Measurements from ENCODE around the gene FER.

Gene FER

DNA sequence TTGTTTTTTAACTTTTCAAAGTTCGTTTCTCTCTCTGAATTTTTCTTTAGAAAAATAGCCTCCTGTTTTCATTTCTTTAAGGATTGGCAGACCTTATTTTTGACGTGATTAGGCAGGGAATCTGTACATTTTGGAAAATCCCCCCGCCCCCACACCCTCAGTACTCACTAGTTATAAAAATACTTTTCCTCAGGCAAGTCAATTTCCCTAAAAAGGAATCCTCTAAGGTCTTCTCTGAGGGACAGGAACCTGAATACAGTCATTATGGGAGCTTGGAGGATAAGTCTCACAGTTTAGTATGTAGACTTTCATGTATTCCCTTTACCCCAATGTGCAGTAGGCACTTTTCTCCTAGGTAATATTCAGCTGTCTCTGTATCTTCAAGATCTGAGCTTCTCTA, 3.9 kb upstream of the FER start:
- no peak for DNase-seq (ENCODE audit: low read depth)
- TF ChIP-seq, protein P1, sequence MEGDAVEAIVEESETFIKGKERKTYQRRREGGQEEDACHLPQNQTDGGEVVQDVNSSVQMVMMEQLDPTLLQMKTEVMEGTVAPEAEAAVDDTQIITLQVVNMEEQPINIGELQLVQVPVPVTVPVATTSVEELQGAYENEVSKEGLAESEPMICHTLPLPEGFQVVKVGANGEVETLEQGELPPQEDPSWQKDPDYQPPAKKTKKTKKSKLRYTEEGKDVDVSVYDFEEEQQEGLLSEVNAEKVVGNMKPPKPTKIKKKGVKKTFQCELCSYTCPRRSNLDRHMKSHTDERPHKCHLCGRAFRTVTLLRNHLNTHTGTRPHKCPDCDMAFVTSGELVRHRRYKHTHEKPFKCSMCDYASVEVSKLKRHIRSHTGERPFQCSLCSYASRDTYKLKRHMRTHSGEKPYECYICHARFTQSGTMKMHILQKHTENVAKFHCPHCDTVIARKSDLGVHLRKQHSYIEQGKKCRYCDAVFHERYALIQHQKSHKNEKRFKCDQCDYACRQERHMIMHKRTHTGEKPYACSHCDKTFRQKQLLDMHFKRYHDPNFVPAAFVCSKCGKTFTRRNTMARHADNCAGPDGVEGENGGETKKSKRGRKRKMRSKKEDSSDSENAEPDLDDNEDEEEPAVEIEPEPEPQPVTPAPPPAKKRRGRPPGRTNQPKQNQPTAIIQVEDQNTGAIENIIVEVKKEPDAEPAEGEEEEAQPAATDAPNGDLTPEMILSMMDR (IDR thresholded peaks at IDR 0.05; ENCODE audit: low read length, missing control alignments): no peak
- H3K4me3 ChIP-seq (replicated peaks; ENCODE audit: low read depth, low read length): no peak overlapping the region

DNA sequence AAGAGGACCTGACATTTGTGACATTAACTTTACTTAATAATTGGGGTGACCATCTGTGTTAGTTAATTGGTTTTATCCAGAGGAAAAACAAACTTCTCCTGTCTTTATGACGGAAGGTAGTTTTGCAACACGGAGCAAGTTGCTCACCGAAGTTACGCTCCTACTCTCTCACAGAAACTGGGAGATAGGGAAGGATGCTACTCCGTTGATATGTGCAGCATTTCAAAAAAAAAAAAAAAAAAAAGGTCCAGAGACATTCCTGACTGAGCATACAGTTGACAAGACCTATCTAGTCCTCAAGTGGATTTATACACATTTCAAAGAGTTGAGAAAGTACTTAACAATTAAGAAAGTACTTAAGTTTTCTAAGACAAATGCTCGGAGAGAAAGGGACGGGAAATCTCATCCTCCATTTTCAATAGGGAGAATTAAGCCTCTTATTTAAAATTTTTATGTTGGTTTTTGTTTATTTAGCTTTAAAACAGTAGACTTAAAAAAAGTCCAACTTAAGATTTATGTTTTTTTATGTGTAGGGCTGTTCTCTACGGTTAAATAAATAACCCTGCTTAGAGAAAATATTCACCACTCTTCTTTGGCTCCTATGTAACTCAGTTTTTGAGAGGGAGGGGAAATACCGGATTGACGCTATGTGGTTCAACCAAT, 455 bp upstream of the FER start:
- DNase-seq (ENCODE audit: low read depth): no peak
- TF ChIP-seq, protein P1 (IDR thresholded peaks at IDR 0.05; ENCODE audit: low read length, missing control alignments): no peak
- H3K4me3 ChIP-seq (replicated peaks; ENCODE audit: low read depth, low read length): peak overlapping the region; percentile 68

DNA sequence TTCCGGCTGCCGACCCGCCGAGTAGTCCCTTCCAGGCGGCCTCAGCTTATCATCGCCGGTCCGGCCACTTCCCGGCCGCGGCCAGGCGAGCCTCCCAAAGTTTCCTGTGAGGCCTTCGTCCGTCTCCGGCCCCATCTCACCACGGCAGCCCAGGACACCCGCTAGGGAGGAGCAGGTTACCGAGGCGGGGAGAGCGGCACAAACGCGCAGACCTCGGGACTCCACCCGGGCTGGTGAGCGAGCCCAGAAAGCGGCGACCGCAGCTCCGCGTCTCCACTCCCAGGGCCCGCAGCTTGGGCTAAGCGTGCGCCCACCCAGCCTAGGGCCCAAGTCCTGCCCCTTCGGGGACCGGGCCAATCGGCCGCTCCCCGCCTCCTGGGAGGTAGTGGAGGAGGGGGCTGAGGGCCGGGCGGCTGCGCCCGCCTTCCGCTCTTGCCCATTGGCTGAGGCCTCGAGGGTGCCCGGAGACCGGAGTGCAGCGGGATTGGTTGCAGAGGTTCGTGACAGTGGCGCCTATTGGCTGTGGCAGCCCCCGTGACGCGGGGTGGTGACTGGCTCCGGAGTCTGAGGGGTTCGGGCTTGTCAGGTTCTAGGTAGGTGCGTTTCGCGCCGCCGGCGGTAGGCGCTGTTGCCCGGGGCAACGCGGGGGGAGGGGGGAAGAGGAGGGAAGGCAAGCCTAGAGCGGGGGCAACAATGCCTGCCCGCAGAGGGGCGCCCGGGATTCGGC, 867 bp downstream of the FER start:
- TF ChIP-seq, protein P1 (IDR thresholded peaks at IDR 0.05; ENCODE audit: low read length, missing control alignments): no peak
- DNase-seq (ENCODE audit: low read depth): peak; percentile 99

DNA sequence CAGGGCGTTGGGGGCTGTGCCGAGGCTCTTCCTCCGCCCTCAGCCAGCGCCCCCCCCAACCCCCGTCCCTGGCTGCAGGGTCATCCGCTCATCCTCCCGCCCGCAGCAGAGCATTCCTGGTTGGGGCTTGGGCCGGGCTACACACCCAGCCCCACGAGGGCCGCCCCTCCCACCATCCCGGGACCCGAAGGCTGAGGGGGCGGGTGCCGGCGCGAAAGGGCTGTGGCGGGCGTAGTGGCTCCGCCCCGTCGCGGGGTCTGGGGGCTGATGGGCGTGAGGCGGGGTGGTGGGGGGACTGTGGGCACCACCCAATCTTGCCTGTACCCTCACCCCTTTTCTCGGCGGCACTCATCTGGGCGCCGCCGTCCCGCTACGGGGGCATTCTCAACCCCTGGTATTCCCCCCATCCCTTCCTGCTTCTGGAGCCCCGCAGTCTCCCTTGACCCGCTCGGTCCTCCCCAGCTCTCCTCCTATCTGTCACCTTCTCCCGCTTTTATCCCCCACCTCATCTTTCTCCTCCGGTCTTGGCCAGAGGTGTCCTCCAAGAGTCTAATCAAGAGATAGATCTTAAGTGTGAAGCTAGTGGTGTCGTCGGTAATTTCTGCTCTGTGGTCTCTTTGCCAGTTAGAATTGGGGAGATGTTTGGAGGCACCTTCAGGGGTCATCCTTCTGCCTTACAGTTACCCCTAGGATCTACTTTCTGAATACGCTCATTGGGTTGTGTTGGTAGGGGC, 1.6 kb downstream of the FER start:
- TF ChIP-seq, protein P1 (IDR thresholded peaks at IDR 0.05; ENCODE audit: low read length, missing control alignments): no peak
- no peak for DNase-seq (ENCODE audit: low read depth)
- peak overlapping the region; percentile 68 for H3K4me3 ChIP-seq (replicated peaks; ENCODE audit: low read depth, low read length)

More for the DNA sequence above, 867 bp downstream of the FER start:
- H3K4me3 ChIP-seq (replicated peaks; ENCODE audit: low read depth, low read length): peak overlapping the region; percentile 68

DNA sequence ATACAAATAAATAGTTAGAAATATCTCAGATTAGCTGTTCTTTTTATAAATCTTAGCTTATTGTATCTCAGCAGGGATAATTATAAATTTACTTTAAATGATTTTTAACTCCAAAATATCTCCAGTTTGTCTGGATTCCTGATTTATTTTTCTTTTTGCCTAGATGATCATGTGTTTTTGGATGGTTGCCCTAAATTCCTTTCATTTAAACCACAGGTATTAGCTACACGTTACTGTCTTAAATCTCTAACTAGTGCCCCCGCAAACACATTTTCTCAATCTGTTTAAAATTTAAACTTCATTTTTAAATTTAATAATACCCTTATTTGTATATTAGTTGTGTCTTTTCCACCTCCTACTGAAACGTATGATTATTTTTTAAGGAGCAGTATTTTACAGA, 5.6 kb downstream of the FER start:
- no peak overlapping the region for H3K4me3 ChIP-seq (replicated peaks; ENCODE audit: low read depth, low read length)
- TF ChIP-seq, protein P1 (IDR thresholded peaks at IDR 0.05; ENCODE audit: low read length, missing control alignments): no peak
- DNase-seq (ENCODE audit: low read depth): peak; percentile 48

DNA sequence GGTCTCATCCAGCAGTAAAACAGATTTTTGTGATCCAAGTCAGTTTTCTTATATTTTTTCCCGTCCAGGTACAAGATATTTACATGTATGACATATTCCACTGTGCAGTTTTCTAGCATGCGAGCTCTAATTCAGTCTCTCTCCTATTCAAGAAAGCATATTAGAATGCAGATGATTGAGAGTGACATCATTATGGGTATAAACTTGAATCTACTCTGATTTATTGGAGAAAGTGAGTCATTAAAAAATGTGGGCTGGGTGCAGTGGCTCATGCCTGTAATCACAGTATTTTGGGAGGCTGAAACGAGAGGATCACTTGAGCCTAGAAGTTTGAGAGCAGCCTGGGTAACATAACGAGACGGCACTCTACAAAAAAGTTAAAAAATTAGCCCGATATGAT, 6.2 kb downstream of the FER start:
- no peak for DNase-seq (ENCODE audit: low read depth)
- no peak overlapping the region for H3K4me3 ChIP-seq (replicated peaks; ENCODE audit: low read depth, low read length)
- TF ChIP-seq, protein P1 (IDR thresholded peaks at IDR 0.05; ENCODE audit: low read length, missing control alignments): no peak

All from fibroblast of pulmonary artery (primary cell).